Measurements from ENCODE around the gene CDH4.

DNA sequence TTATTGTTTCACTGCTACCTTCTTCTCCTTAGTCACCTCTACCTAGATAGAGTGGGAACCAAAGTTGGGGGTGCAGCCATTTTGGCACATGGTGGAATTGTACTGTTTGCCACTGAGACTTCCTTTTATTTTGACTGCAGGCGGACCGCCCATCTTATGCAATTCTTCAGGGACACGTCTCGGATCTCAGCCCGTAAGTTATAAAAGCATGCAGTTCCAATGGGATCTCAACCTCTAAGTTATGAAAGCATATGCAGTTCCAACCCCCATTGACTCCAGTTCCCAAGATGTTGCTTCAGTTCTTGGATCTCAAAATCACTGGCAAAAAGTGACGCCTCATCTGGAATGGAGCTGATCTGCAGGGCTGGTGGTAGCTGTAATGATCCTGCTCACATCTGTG lies 41.2 kb upstream of the CDH4 start:
- TF ChIP-seq, protein P1, sequence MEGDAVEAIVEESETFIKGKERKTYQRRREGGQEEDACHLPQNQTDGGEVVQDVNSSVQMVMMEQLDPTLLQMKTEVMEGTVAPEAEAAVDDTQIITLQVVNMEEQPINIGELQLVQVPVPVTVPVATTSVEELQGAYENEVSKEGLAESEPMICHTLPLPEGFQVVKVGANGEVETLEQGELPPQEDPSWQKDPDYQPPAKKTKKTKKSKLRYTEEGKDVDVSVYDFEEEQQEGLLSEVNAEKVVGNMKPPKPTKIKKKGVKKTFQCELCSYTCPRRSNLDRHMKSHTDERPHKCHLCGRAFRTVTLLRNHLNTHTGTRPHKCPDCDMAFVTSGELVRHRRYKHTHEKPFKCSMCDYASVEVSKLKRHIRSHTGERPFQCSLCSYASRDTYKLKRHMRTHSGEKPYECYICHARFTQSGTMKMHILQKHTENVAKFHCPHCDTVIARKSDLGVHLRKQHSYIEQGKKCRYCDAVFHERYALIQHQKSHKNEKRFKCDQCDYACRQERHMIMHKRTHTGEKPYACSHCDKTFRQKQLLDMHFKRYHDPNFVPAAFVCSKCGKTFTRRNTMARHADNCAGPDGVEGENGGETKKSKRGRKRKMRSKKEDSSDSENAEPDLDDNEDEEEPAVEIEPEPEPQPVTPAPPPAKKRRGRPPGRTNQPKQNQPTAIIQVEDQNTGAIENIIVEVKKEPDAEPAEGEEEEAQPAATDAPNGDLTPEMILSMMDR (IDR thresholded peaks at IDR 0.05), result no peak
- no peak for TF ChIP-seq EP300 (IDR thresholded peaks at IDR 0.05)
- no peak for TF ChIP-seq POLR2A (IDR thresholded peaks at IDR 0.05)
- no peak for TF ChIP-seq POLR2AphosphoS5 (IDR thresholded peaks at IDR 0.05)
